Measurements from ENCODE around the gene DPP10.
"Not testable (repeated sequence)": the region's sequence is repeated elsewhere in the genome, so short reads cannot be mapped to it uniquely, and the experiment has no call there.

The DPP10 gene

GRCh38 chr2:115314119-115314518 is 871.7 kb downstream of the DPP10 start:
- DNase-seq: no peak

DNA sequence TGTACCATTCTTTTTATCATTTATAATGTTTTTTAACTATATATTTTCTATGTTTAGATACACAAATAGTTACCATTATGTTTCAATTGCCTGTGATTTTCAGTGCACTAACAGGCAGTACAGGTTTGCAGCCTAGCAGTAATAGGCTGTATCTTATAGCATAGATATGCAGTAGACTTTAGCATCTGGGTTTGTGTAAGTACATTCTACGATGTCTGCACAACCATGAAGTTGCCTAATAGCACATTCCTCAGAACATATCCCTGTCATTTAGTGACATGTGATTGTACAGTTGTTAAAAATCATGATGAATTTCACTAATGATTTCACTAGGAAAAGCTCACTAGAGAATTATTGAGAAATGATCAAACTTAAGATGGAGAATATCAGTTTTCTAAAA is 884.6 kb downstream of the DPP10 start:
- DNase-seq: no peak

DNA sequence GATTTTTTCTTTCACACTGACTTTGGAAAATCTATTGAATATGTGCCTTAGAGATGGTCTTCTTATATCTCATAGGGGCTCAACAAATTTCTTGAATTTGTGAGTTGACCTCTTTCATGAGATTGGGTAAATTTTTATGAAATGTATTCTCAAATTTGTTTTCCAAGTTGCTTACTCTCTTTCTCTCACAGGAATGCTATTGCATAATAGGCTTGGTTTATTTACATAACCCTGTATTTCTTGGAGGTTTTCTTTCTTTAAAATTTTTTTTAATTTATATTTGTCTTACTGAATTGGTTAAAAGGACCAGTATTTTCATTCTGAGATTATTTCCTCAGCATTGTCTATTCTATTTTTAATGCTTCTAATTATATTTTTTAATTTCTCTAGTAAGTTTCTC is 917.1 kb downstream of the DPP10 start:
- DNase-seq: no peak

DNA sequence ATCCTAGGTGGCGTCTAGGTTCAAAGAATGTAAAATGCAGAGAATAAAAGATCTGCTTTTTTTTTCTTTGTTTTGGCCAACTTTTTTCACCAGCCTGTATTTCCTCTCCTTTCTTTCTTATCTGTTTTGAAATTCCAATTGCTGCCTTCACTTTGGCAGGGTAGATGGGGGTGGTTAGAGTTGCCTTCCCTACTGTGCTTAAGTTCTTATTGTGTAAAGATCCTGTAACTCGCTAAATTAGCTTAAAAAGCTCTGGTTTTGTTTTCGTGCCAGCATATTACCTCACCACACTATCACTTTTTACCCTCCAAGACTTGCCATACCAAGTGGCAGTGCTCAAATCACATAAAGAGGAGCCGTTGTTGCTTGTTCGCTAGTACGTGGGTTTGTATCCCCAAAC is 921.7 kb downstream of the DPP10 start:
- no peak for DNase-seq

DNA sequence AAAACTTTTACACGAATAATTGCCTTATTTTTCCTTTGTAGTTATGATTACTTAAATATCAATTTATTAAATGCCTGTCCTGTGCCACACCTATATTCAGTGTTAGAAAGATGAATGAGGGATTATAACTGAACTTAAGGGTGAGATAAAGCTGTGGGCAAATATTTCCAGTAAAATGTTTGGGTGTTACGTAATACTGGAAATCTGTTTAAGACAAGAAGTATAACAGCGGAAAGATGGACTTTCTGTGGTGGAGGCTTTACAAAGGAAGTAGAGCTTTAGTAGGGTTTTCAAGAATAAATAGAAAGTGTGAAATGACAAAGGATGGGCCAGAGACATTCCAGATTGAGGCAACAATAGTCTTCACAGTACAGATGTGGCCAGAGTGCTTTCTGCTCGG is 927.0 kb downstream of the DPP10 start:
- no peak for DNase-seq

- DNase-seq: no peak
Observed at GRCh38 chr2:115374981-115375380, 932.5 kb downstream of the DPP10 start.

- no peak for DNase-seq
Observed at GRCh38 chr2:115384399-115384798, 942.0 kb downstream of the DPP10 start.

GRCh38 chr2:115386465-115386864 is 944.0 kb downstream of the DPP10 start:
- no peak for DNase-seq

DNA sequence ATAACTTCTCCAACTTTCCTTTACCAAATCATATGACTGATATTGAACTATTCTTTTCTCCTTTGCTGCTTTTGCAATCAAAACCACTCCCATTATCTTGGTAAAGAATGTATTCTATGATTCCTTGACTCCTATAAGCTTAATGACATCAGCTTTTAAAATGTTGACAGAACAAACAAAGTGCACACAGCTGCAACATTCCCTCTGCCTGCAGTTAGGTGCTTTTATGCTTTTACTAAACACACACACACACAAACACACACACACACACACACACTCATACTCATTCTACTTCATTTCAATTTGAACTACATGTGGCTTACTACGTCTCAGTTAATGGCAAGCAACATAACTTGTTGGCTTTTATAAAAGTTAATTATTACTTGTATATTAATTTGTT is 946.6 kb downstream of the DPP10 start:
- no peak for DNase-seq

GRCh38 chr2:115389898-115390565 is 947.6 kb downstream of the DPP10 start:
- DNase-seq: no peak

DNA sequence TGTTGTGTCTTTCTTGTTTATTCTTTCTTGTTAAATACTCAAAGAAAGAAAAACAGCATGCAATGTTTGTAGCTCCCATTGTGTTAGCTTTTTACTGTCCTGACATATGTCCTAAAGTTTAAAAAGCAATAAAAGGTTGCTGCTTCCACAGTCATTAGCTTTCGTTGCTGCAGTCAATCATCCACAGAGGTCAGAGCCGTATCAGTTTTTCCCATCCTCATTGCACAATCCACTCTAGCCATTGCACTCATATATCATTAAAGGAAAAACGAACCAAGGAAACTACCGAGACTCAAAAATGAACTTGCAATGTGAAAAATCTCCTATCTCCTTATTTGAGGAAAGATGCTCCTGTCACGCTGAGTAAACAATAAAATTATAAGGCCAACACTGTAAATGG is 954.1 kb downstream of the DPP10 start:
- DNase-seq: no peak

- no peak for DNase-seq
Observed at GRCh38 chr2:115400940-115401339, 958.5 kb downstream of the DPP10 start.

DNA sequence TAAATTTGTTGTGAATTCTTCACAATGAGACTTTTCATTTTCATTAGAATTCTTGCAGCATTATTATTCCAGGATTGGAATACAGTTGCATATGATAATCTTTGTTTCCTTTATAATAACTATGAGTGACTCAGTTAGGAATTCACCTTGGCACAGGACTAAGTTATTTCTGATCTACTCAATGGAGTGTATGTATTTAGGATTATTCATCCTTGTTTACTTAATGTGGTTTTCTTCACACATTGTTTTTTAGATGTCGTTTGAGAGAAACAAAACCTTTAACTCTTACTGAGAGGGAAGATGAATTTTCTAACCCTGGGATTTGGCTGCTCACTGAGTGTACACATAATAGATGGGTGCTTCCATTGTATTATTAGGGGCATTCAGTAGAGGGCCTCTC is 970.1 kb downstream of the DPP10 start:
- DNase-seq: no peak

DNA sequence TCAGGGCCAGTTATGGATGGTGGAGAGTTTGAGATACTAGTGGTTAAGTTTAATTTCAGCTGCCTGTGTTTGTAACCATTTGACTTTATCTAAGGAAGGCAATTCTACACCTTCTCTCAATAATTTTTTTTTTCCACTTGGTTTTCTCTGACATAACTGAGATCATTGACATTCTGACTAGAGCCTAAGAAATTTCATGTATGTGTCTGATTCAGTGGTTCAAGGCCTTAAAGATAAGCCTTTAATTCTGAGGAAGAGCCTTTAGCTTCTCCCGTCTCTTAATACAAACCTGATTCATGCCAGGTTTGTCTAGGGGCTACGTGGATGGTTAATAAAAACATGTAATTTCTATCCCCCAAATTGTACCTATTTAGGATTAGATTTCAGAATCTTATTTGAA is 971.4 kb downstream of the DPP10 start:
- DNase-seq: no peak

- DNase-seq: no peak
Observed at GRCh38 chr2:115414466-115414865, 972.0 kb downstream of the DPP10 start.

DNA sequence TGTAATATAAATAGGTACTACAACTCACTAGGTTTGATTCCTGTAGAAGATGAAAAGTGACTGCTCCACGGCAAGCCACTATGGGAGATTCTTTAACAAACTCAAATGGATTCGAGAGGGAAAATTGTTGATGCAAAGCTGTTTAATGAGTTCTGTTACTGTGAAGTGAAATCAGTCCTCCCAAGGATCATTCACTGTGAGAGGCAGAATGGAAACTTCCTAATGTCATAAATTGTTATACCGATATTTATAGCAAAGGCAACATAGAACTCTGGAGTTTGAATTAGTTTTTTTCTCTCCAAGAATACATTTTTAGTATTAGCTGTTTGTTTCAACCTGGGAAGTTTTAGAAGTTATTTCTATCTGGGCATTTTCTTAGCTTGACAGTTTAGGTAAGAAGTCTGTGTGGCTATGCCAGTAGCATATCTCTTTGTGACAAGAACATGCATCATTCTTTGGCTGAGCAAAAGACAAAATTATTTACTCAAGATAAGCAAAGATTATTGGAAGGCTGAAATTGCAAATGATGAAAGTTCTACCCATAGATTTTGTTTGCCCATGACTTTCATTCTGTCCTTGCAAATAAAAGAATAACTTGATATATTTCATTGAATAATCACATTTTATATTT is 979.7 kb downstream of the DPP10 start:
- DNase-seq: no peak

- DNase-seq: no peak
Observed at GRCh38 chr2:115427436-115427835, 985.0 kb downstream of the DPP10 start.

DNA sequence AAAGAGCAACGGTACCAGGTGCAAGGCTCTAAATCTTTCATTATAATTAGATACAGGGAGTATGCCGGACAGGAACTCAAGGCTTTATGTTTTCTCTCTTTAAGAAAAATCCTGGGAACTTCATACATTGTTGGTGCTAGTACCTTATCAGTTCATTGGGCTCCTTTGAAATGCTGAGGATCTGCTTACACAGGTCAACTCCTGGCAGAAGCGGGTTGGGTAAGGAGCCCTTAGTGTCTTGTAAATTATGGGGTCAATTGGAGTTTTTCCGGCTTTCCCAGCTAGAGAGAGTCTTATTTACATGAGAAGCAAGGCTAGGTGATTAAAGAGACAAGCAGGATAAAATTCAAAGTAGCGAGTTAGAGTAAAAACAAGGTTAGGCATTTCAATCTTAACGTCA is 998.3 kb downstream of the DPP10 start:
- DNase-seq: not testable (repeated sequence)

GRCh38 chr2:115443539-115444185 is 1001.2 kb downstream of the DPP10 start:
- DNase-seq: no peak

- no peak for DNase-seq
Observed at GRCh38 chr2:115460008-115460407, 1017.6 kb downstream of the DPP10 start.

GRCh38 chr2:115480741-115481140 is 1038.3 kb downstream of the DPP10 start:
- no peak for DNase-seq

DNA sequence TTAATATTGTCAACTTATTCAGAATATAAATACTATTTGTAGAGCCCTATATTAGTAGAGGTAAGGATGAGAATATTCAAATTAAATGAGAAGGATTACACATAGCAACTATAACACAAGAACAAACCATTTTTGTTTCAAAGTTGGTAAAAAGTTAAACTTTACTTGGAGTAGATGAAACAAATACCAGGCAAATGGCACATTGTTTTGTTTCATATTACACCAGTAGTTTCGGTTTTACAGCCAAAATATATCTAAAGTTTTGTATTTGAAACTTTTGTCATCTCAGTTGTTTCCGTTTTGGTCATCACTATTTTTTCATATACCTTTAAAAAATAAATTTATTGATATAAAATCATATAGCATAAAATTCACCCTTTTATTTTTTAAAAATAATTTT is 1039.4 kb downstream of the DPP10 start:
- no peak for DNase-seq

DNA sequence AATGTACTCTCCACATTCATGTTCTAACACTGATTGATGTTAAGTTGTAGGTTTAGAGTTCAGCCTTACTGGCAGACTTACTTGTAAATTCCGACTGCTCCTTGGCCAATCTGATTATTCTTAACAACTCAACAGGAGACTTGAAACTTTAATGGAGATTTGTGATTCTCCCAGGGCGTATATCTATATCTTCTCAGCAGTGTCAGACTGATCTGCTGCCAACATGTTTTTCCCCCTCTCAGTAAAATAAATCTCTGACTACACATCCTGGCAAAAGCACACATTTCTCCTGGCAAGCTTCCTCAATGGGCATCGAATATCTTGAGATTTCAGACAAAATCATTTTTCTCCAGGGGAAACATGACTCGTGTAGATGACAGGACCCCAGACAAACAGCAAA is 1041.2 kb downstream of the DPP10 start:
- no peak for DNase-seq

DNA sequence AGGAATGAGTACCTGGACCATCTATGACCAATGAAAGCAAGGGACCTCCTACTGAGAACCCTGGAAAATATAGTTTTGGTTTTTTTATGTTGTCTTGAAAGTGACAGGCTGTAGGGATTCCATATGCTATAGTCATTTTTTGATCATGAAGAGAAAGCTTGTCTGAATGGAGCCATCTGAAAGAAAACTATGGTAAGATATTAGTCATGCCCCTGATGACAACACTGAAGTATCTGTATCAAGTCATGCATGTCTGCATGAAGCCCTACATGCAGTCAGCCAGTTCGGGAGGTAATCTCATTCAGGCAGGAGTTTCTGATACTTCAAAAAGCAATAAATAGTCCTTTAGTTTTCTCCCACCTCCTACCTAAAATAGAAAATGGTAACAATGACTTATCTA is 1042.0 kb downstream of the DPP10 start:
- DNase-seq: no peak

DNA sequence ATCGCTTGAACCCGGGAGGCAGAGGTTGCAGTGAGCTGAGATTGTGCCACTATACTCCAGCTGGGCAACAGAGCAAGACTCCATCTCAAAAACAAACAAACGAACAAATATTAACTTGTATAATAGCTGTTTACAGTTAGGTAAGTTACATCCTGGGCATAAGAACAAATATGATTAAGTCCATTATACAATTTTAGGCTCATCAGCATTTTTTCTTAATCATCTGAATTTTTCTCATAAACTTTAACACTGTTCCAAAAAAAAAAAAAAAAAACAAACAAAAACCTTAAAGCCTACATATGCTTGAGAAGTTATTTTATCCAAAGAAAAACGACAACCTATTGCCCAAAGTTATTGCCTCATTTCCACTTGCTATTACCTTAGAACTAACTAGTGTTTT is 1042.5 kb downstream of the DPP10 start:
- no peak for DNase-seq

Data from hematopoietic multipotent progenitor cell treated with erythropoietin and hydrocortisone succinate and interleukin-3 and kit ligand, for 4 days (in vitro differentiated cells).